Esophagus muscularis mucosa (tissue), 3 donors: ENCODE results near the gene JMJD1C.

Source experiments
- CTCF ChIP-seq, 3 experiments: fragments of 200-600 bp in 2 of 3; fragments of 450-650 bp in 1 of 3; sonication (generic) in 2 of 3; IDR thresholded peaks; one replicate each; pipeline ENCODE4 v1.5.1; 2017 to 2019; ENCODE audit warnings: antibody characterized with exemption in 3 of 3, mild to moderate bottlenecking in 2 of 3, moderate library complexity in 1 of 3
- POLR2A ChIP-seq: fragments of 450-650 bp; IDR thresholded peaks from one replicate; pipeline ENCODE4 v1.6.1; 2017; ENCODE audit warnings: antibody characterized with exemption, moderate library complexity, mild to moderate bottlenecking, low read depth

GRCh38 chr10:63241841-63242281 lies 223.9 kb downstream of the JMJD1C start:
- TF ChIP-seq CTCF (IDR thresholded peaks at IDR 0.05) (no peak), POLR2A (no peak)
